Natural killer cell treated with Interleukin-12 subunit alpha and Interleukin-12 subunit beta and Interleukin-15 and Interleukin-18, amount 100 ng/mL, for 72 hours (primary cell): ENCODE data around the gene ADAMTS14. TPM values are rescaled to one million over a fixed set of nuclear protein-coding genes. Genes with fewer than 3 reads are reported as not detected.

Experiments used
- ATAC-seq, 2 donors: fragments of 150-1000 bp; cut with Tn5 transposase in 1 of 2; sonication (Bioruptor Pico), chemical (Tn5 transposase) in 1 of 2; 2 replicates each; pipeline ENCODE4 v1.10.0; 2021
- DNase-seq: peaks from one replicate; pipeline ENCODE4 v3.0.0; 2022; ENCODE audit warnings: low spot score
- H3K27ac Mint-ChIP-seq, 2 donors: 1 replicate in 1 of 2; 2 replicates in 1 of 2; pipeline ENCODE4 v1.8.0; 2022; ENCODE audit warnings: mixed read lengths in 2 of 2, mild to moderate bottlenecking in 1 of 2, moderate library complexity in 1 of 2
- H3K27me3 Mint-ChIP-seq, 2 donors: 1 replicate in 1 of 2; 2 replicates in 1 of 2; pipeline ENCODE4 v1.8.0; 2022; ENCODE audit warnings: mixed read lengths in 2 of 2
- H3K36me3 Mint-ChIP-seq: one replicate; pipeline ENCODE4 v1.8.0; 2022; ENCODE audit warnings: mixed read lengths
- H3K4me1 Mint-ChIP-seq, 2 donors: 1 replicate in 1 of 2; 2 replicates in 1 of 2; pipeline ENCODE4 v1.8.0; 2022; ENCODE audit warnings: low read depth in 2 of 2, mixed read lengths in 2 of 2, mild to moderate bottlenecking in 1 of 2
- H3K4me3 Mint-ChIP-seq: one replicate; pipeline ENCODE4 v1.8.0; 2022; ENCODE audit warnings: mixed read lengths
- H3K9me3 Mint-ChIP-seq: 2 replicates; pipeline ENCODE4 v1.8.0; 2022; ENCODE audit warnings: mixed read lengths
- total RNA-seq, 2 donors: library from RNA; stranded (reverse); gene quantifications; one replicate each; pipeline ENCODE4 v1.2.3, GENCODE V29; 2022

The ADAMTS14 gene
- total RNA-seq, 2 donors from 2014 or later: 0.07 to 0.61 TPM

GRCh38 chr10:70729763-70730357 is 57.6 kb downstream of the ADAMTS14 start:
- Mint-ChIP-seq H3K9me3 (no peaks in the 10 kb centered on the region), H3K27me3 (no peaks in the 10 kb centered on the region)

DNA sequence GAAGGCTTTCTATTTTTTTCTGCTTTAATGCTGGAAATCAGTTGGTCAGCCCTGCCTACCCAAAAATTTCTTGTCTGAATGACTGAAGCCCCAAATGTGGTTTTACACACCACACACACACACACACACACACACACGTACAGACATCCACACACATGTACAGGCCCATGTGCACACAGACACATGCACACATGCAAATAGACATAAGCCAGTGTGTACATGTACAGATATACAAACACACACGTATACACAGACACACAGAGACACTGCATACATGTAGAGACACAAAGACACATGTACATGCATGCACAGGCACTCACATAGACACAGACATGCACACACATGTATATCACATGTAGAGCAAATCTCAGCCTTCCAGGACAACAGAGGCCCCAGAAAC is 58.6 kb downstream of the ADAMTS14 start:
- Mint-ChIP-seq H3K27ac (no peak overlapping the region), H3K27me3 (no peaks in the 10 kb centered on the region)

More at GRCh38 chr10:70729763-70730357, 57.6 kb downstream of the ADAMTS14 start:
- no peak for ATAC-seq
- Mint-ChIP-seq H3K4me3 (no peak overlapping the region), H3K36me3 (no peaks in the 10 kb centered on the region), H3K4me1 (peaks cover 0 to 11% of the 10 kb centered on the region in 2 donors), H3K27ac (no peak overlapping the region)
- no peak for DNase-seq

GRCh38 chr10:70732569-70732968 is 60.3 kb downstream of the ADAMTS14 start:
- peaks cover 0 to 9% of the 10 kb centered on the region in 2 donors for H3K4me1 Mint-ChIP-seq
- H3K36me3 Mint-ChIP-seq: no peaks in the 10 kb centered on the region
- DNase-seq (no peak), ATAC-seq (no peak)
- no peaks in the 10 kb centered on the region for H3K27me3 Mint-ChIP-seq
- H3K9me3 Mint-ChIP-seq: no peaks in the 10 kb centered on the region
- H3K4me3 Mint-ChIP-seq: no peak overlapping the region
- H3K27ac Mint-ChIP-seq: peak overlapping the region in 1 of 2 donors; percentile 51

More for the DNA sequence above, 58.6 kb downstream of the ADAMTS14 start:
- Mint-ChIP-seq H3K4me3 (no peak overlapping the region), H3K9me3 (no peaks in the 10 kb centered on the region), H3K4me1 (peaks cover 0 to 9% of the 10 kb centered on the region in 2 donors), H3K36me3 (no peaks in the 10 kb centered on the region)
- ATAC-seq (no peak), DNase-seq (no peak)

DNA sequence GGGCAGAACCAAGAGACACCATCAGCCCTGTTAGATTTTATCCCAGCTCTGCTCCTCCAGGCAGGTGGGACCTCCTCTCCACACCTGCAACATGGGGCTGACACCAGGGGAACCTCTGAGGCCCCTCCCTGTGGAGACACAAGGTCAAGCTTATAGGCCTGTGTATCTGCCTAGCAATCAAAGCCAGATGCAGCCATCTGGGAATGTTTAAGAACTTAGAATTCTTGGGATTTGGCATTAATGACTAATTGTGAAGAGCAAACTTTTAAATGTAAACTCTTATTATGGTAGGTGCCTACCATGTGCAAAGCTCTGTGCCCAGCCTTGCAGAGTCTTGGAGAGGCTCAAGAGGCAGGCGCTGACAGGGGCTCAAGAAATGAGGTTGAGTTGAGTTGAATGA is 60.7 kb downstream of the ADAMTS14 start:
- no peak overlapping the region for H3K4me3 Mint-ChIP-seq
- DNase-seq (no peak), ATAC-seq (no peak)
- peaks cover 0 to 9% of the 10 kb centered on the region in 2 donors for H3K4me1 Mint-ChIP-seq
- no peaks in the 10 kb centered on the region for H3K9me3 Mint-ChIP-seq
- H3K27me3 Mint-ChIP-seq: no peaks in the 10 kb centered on the region
- H3K27ac Mint-ChIP-seq: peak overlapping the region in 1 of 2 donors; percentile 51
- H3K36me3 Mint-ChIP-seq: no peaks in the 10 kb centered on the region

DNA sequence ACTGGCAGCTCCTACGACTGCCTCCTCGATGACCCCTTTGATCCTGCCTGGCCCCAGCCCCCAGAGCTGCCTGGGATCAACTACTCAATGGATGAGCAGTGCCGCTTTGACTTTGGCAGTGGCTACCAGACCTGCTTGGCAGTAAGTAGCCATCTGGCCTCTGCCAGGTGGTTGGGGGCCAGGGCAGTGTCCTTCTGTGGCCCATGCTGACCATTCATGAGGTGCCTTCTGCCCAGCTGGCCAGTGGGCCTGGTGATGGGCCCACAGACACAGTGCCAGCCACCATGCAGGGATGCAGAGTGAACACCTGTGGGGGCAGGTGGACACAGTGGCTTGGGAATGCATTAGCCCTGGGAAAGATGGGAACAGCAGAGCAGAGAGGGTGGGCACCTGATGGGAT is 62.9 kb downstream of the ADAMTS14 start:
- no peaks in the 10 kb centered on the region for H3K36me3 Mint-ChIP-seq
- DNase-seq: no peak
- H3K27ac Mint-ChIP-seq: no peak overlapping the region
- no peak for ATAC-seq
- H3K4me3 Mint-ChIP-seq: no peak overlapping the region
- H3K9me3 Mint-ChIP-seq: no peaks in the 10 kb centered on the region
- H3K27me3 Mint-ChIP-seq: no peaks in the 10 kb centered on the region
- H3K4me1 Mint-ChIP-seq: peaks cover 0 to 9% of the 10 kb centered on the region in 2 donors

- no peaks in the 10 kb centered on the region for H3K27me3 Mint-ChIP-seq
- no peaks in the 10 kb centered on the region for H3K36me3 Mint-ChIP-seq
Measured at GRCh38 chr10:70736525-70736924, 64.2 kb downstream of the ADAMTS14 start.

DNA sequence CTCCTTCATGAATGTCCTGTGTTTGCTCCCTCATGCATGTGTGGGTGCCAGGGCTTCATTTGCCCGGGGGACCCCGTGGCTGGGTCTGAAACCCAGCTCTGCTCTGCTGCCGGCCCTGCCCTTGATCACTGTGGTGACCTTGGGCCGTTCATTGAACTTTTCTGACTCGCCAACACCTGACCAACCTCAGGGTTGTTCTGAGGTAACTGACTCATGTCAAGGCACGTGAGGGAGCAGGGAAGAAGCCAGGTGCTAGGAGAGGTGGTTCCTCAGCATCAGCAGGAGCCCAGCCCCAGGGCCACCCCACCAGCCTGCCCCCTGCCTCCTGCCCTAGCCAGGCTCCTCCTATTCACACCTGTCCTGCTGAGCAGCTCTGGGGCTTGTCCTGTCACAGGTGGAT is 64.9 kb downstream of the ADAMTS14 start:
- peak overlapping the region in 1 of 2 donors; percentile 47 for H3K27ac Mint-ChIP-seq
- ATAC-seq (no peak), DNase-seq (no peak)
- no peaks in the 10 kb centered on the region for H3K9me3 Mint-ChIP-seq
- H3K4me1 Mint-ChIP-seq: peaks cover 0 to 3% of the 10 kb centered on the region in 2 donors
- H3K36me3 Mint-ChIP-seq: no peaks in the 10 kb centered on the region
- H3K4me3 Mint-ChIP-seq: no peak overlapping the region
- no peaks in the 10 kb centered on the region for H3K27me3 Mint-ChIP-seq

More at GRCh38 chr10:70736525-70736924, 64.2 kb downstream of the ADAMTS14 start:
- Mint-ChIP-seq H3K4me3 (no peak overlapping the region), H3K4me1 (peaks cover 0 to 10% of the 10 kb centered on the region in 2 donors), H3K27ac (no peak overlapping the region), H3K9me3 (no peaks in the 10 kb centered on the region)
- ATAC-seq (no peak), DNase-seq (no peak)

GRCh38 chr10:70738006-70738760 is 65.9 kb downstream of the ADAMTS14 start:
- no peak for DNase-seq
- Mint-ChIP-seq H3K4me3 (no peak overlapping the region), H3K36me3 (no peaks in the 10 kb centered on the region), H3K27me3 (no peaks in the 10 kb centered on the region), H3K4me1 (peaks cover 7 to 12% of the 10 kb centered on the region in 2 donors), H3K9me3 (no peaks in the 10 kb centered on the region), H3K27ac (peak overlapping the region in 1 of 2 donors; percentile 47)
- ATAC-seq: no peak

DNA sequence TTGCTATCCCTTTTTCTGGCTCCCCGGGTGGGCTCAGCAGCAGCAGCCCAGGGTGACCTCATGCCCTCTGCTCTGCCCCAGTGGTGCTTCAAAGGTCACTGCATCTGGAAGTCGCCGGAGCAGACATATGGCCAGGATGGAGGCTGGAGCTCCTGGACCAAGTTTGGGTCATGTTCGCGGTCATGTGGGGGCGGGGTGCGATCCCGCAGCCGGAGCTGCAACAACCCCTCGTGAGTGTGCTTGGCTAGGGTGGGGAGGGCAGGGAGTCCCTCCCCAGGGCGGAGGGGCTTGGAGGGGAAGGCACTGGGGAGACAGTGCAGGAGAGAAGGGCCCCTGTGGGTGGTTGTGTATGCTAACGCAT is 66.4 kb downstream of the ADAMTS14 start:
- Mint-ChIP-seq H3K4me1 (peaks cover 8 to 12% of the 10 kb centered on the region in 2 donors), H3K27me3 (no peaks in the 10 kb centered on the region), H3K9me3 (no peaks in the 10 kb centered on the region), H3K27ac (no peak overlapping the region), H3K36me3 (no peaks in the 10 kb centered on the region), H3K4me3 (no peak overlapping the region)
- ATAC-seq (no peak), DNase-seq (no peak)

- peaks cover 8 to 18% of the 10 kb centered on the region in 2 donors for H3K4me1 Mint-ChIP-seq
- no peaks in the 10 kb centered on the region for H3K27me3 Mint-ChIP-seq
- ATAC-seq: no peak
- peak overlapping the region; percentile 17 to 77 for H3K27ac Mint-ChIP-seq
- no peaks in the 10 kb centered on the region for H3K36me3 Mint-ChIP-seq
- DNase-seq: no peak
- peaks cover 3% of the 10 kb centered on the region for H3K9me3 Mint-ChIP-seq
- no peak overlapping the region for H3K4me3 Mint-ChIP-seq
Measured at GRCh38 chr10:70740406-70741288, 68.3 kb downstream of the ADAMTS14 start.

GRCh38 chr10:70742537-70743429 is 70.5 kb downstream of the ADAMTS14 start:
- Mint-ChIP-seq H3K4me3 (peak overlapping the region; percentile 56), H3K27ac (peak overlapping the region; percentile 70 to 91), H3K4me1 (peaks cover 8 to 18% of the 10 kb centered on the region in 2 donors), H3K36me3 (no peaks in the 10 kb centered on the region), H3K27me3 (no peaks in the 10 kb centered on the region), H3K9me3 (peaks cover 3% of the 10 kb centered on the region)
- DNase-seq: peak; percentile 73
- ATAC-seq: peak; percentile 64 to 70

DNA sequence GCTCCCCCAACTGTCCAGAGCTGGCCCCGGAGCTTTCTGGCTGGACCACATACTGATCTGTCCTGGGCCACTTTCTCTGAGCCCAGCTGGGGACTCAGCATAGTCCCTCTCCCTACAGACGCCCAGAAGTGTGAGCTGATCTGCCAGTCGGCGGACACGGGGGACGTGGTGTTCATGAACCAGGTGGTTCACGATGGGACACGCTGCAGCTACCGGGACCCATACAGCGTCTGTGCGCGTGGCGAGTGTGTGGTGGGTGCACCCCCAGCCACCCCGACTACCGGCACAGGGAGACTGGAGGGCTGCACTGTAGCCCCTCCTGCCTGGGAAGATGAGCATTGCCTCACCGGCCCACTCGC is 71.1 kb downstream of the ADAMTS14 start:
- Mint-ChIP-seq H3K27ac (peak overlapping the region; percentile 70 to 91), H3K36me3 (no peaks in the 10 kb centered on the region), H3K4me3 (no peak overlapping the region), H3K4me1 (peaks cover 8 to 18% of the 10 kb centered on the region in 2 donors), H3K9me3 (peaks cover 3% of the 10 kb centered on the region), H3K27me3 (no peaks in the 10 kb centered on the region)
- ATAC-seq: no peak
- DNase-seq: peak; percentile 22

- peak overlapping the region; percentile 38 to 88 for H3K27ac Mint-ChIP-seq
- peaks cover 8 to 18% of the 10 kb centered on the region in 2 donors for H3K4me1 Mint-ChIP-seq
- H3K36me3 Mint-ChIP-seq: no peaks in the 10 kb centered on the region
- H3K27me3 Mint-ChIP-seq: no peaks in the 10 kb centered on the region
- DNase-seq: peak; percentile 0
- no peak overlapping the region for H3K4me3 Mint-ChIP-seq
- peaks cover 3% of the 10 kb centered on the region for H3K9me3 Mint-ChIP-seq
- ATAC-seq: no peak
Measured at GRCh38 chr10:70743879-70744278, 71.6 kb downstream of the ADAMTS14 start.
